HG02759 (cell line): ENCODE results near the gene MST1R.
"Not testable (repeated sequence)": the region's sequence is repeated elsewhere in the genome, so short reads cannot be mapped to it uniquely, and the experiment has no call there.

Source experiments
- ATAC-seq: cut with Tn5 transposase; IDR thresholded peaks from one replicate; pipeline ENCODE4 v1.9.1; 2021; ENCODE audit warnings: mild to moderate bottlenecking, moderate library complexity; ENCODE audit not compliant: unreplicated experiment

MST1R gene

DNA sequence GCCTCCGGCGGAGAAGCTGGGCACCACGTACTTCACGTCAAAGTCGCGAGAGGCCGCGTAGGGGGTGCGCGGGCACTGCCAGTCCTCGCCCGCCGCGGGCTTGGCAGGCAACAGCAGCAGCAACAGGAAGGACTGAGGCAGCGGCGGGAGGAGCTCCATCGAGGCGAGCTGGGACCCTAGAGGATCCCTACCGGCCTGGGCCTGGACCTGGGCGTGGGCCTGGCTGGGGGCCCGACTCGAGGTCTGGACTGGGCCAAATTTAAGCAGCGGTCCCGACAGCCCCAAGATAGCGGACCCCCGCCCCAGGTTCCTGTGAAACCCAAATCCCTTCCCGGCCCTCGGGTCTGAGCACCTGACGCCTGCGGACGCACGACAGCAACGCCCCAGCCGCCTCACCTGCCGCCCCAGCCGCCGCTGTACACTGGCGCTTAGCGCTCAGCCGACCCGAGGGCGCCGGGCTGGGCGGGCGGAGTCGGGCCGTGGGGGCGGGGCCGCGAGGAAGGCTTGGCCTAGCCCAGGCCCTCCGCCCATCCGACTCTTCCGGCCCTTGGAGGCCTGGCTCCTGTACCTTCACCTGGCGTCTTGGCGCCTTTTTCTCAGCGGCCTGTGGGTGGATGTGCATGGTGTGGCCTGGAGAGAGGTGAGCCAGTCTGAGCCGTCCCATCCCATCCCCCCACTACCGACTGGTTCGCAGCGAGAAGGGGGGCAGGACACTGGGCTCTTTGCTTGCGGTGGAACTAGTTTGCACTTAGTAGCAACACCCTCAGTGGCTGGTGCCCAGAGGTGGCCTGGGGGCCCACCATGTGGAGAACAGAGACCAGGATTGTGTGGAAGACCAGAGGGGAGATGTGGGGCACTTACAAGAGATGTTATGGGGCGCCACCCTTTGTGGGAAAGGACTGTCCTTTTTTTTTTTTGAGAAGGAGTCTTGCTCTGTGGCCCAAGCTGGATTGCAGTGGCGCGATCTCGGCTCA, at the start of gene MST1R:
Gene MST1R (minus strand): TSS at position 423 of the 974 bp plus-strand sequence. CDS start 264 bp downstream, at position 159.
- ATAC-seq: peak; percentile 86

DNA sequence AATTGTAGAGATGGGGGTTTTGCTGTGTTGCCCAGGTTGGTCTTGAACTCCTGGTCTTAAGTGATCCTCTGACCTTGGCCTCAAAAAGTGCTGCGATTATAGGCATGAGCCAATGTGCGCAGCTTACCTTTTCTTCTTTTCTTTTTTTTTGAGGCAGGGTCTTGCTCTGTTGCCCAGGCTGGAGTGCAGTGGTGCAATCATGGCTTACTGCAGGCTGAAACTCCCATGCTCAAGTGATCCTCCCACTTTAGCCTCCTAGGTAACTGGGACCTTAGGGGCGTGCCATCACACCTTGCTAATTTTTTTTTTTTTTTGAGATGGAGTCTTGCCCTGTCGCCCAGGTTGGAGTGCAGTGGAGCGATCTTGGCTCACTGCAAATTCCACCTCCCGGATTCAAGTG, 49.3 kb upstream of the MST1R start:
- no peak for ATAC-seq

DNA sequence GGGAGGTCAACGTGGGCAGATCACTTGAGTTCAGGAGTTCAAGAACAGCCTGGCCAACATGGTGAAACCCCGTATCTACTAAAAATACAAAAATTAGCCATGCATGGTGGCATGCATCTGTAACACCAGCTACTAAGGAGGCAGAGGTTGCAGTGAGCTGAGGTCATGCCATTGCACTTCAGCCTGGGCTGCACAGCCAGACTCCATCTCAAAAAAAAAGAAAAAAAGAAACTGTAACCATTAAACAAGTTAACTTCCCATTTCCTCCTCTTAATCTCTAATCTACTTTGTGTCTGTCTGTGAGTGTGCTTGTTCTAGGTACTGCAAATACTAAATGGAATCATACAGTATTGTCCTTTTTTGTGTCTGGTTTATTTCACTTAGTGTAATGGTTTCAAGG, 39.0 kb upstream of the MST1R start:
- no peak for ATAC-seq

DNA sequence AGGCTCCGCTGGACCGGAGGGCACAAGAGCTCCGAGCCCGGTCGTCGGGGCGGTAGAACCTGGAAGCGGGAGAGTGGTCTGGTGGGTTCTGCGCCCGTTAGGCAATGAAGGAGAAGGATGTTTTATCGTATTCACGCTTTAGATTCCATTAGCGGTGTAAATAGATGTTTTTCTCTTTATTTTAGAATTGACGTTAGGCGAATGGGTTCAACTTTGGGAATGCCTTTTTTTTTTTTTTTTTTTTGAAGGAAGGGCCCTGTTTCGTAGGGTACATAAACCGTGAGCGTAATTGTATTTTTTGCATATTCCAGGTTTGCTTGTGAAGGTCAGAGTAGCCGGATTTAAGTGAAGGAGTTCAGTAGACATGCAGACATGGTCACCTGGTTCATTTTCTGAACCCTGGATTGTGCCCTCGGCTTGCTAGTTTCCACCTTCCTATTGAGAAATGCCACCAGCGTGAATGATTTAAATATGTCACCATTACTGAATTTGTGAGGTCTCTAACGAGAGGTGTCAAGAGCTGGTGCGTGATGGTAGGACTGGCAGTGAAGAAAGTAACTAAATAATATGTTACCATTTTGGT, 37.1 kb upstream of the MST1R start:
- no peak for ATAC-seq

DNA sequence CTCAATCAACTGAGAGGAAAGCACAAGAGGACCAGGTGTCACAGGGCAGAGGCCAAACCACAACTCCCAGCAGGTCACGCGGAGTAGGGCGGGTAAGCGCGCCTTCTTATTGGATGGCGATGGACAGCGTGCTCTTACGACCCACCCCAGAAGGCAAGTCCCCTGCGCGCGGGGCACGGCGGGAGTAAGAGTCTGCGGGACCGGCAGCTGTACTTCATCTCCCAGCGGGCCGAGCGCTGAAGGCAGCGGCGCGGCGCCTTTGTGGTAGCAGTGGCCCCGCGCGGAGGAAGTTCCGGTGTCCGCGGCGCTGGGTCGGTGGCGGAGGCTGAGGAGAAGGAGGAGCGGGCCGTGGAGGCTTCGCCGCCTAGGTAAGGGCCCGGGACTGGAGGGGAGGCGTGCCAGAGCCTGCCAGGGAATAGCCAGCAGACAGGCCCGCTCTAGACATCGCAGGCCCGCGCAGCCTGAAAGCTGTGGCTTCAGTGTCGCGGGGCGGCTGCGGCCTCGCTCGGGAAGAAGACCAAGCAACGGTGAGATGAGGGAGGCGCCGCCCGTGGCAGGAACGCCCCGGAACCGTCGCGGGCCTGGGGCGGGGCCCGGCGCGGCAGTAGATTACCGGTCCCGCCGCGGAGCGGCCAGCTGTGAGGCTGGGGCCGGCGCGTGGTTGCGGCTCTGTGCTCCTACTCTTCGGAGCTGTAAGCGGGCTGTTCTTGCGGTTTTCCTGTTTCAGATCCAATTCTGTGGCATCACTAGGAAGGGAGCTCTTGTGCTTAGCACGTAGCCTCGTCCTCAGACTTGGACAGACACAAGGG, 36.4 kb upstream of the MST1R start, which contains the start of gene RBM6:
Gene RBM6 (plus strand): TSS at position 293 of the 809 bp plus-strand sequence. CDS start 22,492 bp downstream, outside the sequence.
- ATAC-seq: peak; percentile 91

DNA sequence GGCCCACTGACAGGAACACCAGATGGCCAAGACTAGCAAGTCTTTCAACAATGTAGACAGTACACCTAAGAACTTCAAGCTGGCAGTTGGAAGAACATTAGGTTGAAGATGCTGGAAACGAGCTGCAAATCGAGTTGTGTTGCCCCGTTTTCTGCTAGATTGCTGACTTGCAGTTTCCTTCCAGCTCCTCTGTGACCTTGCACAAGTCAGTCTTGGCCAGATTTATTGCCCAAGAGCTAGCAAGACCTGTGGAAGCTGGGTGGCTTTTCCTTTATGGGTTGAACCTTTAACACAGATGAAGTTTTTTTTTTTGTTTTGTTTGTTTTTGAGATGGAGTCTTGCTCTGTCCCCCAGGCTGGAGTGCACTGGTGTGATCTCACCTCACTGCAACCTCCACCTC, 33.4 kb upstream of the MST1R start:
- ATAC-seq: no peak

DNA sequence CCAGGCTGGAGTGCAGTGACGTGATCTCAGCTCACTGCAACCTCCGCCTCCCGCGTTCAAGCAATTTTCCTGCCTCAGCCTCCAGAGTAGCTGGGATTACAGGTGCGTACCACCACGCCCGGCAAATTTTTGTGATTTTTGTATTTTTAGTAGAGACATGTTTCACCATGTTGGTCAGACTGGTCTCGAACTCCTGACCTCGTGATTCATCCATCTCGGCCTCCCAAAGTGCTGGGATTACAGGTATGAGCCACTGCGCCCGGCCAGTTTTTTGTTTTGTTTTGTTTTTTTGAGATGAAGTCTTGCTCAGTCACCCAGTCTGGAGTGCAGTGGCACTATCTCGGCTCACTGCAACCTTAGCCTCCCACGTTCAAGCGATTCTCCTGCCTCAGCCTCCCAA, 28.6 kb upstream of the MST1R start:
- ATAC-seq: not testable (repeated sequence)

DNA sequence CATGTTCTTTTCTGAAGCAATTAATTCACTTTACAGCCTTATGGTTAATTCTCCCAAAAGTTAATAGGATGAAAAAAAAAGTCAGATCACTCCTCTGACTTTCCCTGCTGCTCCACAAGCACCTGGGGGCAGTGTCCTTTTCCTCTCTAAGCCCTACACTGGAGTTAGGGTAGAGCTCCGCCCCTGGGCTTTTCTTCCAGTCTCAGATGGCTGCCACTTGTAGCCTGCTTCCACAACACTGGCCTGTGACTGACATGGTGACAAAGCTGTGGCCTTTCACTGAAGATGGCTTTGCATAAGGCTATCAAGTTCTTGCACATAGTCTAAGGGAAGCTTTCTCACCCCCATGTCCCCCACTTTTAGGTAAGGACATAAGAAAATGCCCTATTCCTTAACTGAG, 27.2 kb upstream of the MST1R start:
- no peak for ATAC-seq

DNA sequence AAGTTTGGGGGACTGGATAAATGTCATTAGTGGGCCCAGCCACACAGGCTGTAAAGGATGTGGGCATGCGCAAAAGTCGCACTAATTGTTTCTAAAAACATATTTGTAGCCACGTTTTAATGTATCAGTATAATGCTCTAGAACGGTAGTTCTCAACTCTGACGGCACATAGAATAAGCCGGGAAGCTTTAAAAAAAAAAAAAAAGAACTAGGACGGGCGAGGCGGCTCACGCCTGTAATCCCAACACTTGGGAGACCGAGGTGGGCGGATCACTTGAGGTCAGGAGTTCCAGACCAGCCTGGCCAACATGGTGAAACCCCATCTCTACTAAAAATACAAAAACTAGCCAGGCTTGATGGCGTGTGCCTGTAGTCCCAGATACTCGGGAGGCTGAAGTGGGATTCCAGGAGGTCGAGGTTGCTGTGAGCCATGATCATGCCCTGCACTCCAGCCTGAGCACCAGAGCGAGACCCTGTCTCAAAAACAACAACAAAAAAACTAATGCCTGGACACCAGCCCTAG, 26.6 kb upstream of the MST1R start:
- no peak for ATAC-seq

DNA sequence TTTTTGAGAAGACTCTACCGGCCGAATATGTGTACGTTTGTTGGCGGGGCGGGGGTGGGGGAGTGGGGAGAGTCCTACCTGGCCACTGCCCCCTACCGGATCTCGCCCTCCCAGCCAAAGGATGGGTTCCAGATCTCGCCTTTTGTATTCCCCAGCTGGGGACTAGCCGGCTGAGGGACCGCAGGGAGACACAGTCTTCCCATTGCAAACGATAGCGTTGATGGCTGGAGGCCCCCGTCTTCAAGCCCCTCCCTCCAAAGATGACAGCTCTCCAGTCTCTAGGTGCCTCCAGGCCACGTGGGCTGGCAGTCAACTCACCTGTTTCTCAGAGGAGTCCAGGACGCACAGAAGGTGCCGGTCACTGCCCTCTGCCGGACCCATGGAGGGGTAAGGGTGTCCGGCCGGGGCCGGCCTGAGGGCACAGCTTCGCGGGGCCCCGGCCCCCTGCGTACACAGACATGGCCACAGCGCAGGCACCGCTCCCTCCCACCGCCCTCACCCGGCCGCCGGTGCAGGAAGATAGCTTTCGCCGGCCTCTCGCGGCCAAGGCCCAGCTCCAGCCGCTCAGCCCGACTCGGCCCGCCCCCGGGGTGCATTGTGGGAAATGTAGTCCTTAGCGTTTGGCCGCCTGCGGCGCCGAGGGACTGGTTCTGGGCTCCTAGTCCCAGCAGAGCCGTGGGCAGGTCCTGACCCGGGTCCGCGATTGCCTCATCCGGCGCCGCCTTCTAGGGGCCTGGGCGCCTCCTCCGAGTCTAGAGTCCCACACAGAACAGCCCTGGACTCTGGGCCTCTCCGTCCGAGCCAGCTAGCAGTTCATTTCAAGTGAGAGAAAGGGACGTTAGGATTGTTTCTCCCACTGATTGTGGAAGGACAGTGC, 25.9 kb upstream of the MST1R start, which contains the start of gene MON1A:
Gene MON1A (minus strand): TSS at position 521 of the 877 bp plus-strand sequence. CDS start 16,465 bp downstream, outside the sequence.
- ATAC-seq: peak; percentile 97

DNA sequence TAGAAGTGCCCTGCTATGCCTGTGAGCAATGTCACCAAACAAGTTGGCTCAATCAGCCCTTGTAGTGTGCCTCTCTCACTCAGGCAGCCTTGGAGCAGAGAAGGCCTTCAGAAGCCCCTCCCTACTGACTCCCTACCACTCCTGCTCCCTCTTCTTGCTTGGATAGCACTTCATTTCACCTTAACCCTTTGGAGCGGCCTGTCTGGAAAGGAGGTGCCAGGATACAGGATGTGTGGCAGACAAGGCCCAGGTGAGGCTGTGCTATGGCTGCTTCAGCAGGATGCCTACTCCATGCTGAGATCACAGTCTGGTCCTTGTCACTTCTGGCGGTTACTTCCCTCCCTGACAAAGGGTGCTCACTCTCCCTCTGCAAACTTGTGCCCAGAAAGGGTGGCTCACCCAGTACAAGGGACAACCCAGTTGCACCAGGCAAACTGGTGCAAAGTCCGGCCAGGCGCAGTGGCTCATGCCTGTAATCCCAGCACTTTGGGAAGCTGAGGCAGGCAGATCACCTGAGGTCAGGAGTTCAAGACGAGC, 24.9 kb upstream of the MST1R start:
- no peak for ATAC-seq

DNA sequence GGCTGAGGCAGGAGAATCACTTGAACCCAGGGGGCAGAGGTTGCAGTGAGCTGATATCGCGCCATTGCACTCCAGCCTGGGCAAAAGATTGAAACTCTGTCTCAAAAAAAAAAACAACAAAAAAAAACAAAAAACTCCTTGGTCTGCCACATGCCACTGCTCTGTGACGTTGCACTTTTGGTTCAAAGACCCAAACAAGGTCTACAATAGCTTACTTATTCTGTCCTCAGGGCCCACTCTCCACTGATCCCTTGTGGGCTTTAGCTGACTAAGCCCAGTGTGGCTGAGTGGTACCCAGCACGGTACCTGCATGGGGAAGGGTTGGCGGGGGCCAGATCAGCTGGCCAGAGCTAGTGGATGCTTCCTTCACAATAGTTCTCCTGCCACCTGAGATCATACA, 24.1 kb upstream of the MST1R start:
- ATAC-seq: no peak

DNA sequence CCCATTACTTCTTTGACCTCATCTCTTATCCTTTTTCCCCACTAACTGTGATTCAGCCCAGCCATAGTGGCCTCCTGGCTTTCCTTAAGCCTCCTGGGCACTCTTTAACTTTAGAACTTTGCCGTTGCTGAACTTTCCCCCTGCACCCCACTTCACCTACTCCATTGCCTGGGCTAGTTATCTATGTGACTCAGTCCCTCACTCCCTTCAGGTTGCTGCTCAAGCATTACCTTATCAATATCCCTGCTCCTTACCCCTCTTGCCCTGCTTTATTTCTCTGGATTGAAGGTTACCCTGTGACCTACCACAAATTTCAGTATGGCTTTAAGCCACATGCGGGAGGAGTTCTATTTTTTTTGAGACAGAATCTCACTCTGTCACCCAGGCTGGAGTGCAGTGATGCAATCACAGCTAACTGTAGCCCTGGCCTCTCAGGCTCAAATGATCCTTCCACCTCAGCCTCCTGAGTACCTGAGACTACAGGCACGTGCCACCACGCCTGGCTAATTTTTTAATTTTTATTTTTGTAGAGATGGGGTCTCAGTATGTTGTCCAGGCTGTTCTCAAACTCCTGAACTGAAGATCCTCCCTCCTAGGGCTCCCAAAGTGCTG, 22.6 kb upstream of the MST1R start:
- ATAC-seq: no peak

DNA sequence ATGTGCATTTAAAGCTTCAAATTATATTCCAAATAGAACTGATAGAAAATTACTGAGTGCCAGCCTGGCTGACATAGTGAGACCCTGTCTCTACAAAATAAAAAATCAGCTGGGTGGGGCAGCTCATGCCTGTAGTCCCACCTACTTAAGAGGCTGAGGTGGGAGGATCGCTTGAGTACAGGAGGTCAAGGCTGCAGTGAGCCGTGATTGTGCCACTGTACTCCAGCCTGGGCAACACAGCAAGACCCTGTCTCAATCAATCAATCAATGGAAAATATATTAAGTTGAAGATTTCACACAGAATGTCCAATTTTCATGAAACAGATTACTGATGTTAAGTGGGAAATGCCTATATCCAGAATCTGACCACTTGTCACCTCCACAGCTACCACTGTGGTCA, 21.8 kb upstream of the MST1R start:
- ATAC-seq: no peak

DNA sequence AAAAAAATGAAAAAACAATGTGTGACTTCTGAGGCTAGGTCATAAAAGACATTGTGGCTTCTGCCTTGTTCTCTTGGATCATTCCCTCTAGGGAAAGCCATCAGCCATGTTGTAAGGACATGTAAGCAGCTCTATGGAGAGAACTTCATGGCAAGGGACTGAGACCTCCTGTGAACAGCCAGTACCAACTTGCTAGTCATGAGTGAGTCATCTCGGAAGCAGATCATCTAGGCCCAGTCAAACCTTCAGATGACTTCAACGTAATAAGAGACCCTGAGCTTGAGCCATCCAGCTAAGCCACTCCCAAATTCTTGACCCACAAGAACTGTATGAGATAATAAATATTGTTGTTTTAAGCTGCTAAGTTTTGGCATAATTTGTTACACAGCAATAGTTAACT, 21.0 kb upstream of the MST1R start:
- ATAC-seq: no peak

DNA sequence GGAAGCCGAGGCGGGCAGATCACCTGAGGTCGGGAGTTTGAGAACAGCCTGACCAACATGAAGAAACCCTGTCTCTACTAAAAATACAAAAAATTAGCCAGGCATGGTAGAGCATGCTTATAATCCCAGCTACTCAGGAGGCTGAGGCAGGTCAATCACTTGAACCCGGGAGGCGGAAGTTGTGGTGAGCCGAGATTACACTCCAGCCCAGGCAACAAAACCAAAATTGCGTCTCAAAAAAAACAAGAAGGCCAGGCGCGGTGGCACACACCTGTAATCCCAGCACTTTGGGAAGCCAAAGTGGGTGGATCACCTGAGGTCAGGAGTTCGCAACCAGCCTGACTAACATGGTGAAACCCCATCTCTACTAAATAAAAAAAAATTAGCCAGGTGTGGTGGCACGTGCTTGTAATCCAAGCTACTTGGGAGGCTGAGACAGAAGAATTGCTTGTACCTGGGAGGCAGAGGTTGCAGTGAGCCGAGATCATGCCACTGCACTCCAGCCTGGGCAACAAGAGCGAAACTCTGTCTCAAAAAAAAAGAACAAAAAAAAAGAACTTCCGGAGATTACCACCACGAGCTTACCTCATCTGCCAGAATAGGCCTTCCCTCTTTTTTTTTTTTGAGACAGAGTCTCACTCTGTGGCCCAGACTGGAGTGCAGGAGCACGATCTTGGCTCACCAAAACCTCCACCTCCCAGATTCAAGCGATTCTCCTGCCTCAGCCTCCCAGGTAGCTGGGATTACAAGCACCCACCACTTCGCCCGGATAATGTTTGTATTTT, 14.3 kb upstream of the MST1R start:
- ATAC-seq: not testable (repeated sequence)

DNA sequence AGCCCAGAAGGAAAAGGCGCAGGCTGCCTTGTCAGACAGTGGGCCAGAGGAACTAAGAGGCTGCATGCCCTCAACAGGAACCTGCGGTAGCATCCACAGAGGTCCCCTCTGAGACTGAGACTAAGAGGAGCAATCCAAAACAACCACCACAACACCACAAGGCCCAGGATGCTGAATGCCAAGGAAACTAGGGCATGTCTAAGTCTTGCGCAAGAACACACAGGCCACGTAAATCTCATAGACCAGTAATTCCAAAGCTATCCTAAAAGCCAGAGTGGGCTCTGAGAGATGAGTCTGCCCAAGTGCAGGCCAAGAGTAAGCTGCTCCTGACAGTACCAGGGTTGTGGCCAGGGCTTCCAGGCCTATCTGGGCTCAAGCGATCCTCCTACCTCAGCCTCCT, 13.0 kb upstream of the MST1R start:
- ATAC-seq: no peak

DNA sequence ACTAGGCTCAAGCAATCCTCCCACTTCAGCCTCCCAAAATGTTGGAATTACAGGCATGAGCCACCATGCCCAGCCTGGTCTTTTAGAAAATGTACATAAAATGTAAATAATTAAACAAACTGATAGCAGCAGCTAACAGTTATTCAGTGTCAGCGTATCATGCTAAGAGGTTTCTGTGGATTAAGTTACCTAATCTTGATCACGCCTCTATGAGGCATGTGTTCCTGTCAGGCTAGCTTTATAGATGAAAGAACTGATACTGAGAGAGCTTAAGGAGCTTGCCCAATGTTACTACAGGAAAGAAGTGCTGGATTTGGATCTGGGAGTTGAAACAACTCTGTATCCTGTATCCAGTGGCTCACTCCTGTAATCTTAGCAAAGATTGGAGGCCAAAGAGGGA, 11.2 kb upstream of the MST1R start:
- no peak for ATAC-seq
